Liver (tissue), 3 donors: ENCODE measurements around the gene ESCO1.

Experiments used
- GABPA ChIP-seq, 2 donors: IDR thresholded peaks in 1 of 2; conservative IDR thresholded peaks in 1 of 2; 2 replicates each; pipeline ENCODE4 v1.6.1; 2016; ENCODE audit warnings: antibody characterized with exemption in 2 of 2, mild to moderate bottlenecking in 1 of 2, moderate library complexity in 1 of 2
- JUND ChIP-seq, 2 donors: IDR thresholded peaks; 2 replicates each; pipeline ENCODE4 v1.6.1; 2016; ENCODE audit warnings: antibody characterized with exemption in 2 of 2
- RAD21 ChIP-seq, 2 donors: IDR thresholded peaks; 2 replicates each; pipeline ENCODE4 v1.6.1; 2016; ENCODE audit warnings: antibody characterized with exemption in 2 of 2, mild to moderate bottlenecking in 2 of 2
- TAF1 ChIP-seq: conservative IDR thresholded peaks from 2 replicates; pipeline ENCODE4 v1.6.1; 2016; ENCODE audit warnings: antibody characterized with exemption, mild to moderate bottlenecking
- YY1 ChIP-seq: IDR thresholded peaks from 2 replicates; pipeline ENCODE4 v1.6.1; 2016; ENCODE audit warnings: antibody characterized with exemption, mild to moderate bottlenecking
- TF ChIP-seq, protein P1 (sequence below): fragments of 150-350 bp; IDR thresholded peaks from 2 replicates; pipeline ENCODE4 v1.5.1; 2017; ENCODE audit warnings: improper control_type of control experiment, low read depth, low read length; ENCODE audit not compliant: missing input control
- TF ChIP-seq, protein P2 (sequence below): IDR thresholded peaks from 2 replicates; pipeline ENCODE4 v1.6.1; 2016; ENCODE audit warnings: antibody characterized with exemption
- TF ChIP-seq, protein P3 (sequence below): IDR thresholded peaks from 2 replicates; pipeline ENCODE4 v1.6.1; 2016; ENCODE audit warnings: antibody characterized with exemption, mild to moderate bottlenecking
- TF ChIP-seq, protein P4 (sequence below): IDR thresholded peaks from 2 replicates; pipeline ENCODE4 v1.6.1; 2016; ENCODE audit warnings: antibody characterized with exemption
- donor health status: healthy.
- donor health status: healthy.

DNA sequence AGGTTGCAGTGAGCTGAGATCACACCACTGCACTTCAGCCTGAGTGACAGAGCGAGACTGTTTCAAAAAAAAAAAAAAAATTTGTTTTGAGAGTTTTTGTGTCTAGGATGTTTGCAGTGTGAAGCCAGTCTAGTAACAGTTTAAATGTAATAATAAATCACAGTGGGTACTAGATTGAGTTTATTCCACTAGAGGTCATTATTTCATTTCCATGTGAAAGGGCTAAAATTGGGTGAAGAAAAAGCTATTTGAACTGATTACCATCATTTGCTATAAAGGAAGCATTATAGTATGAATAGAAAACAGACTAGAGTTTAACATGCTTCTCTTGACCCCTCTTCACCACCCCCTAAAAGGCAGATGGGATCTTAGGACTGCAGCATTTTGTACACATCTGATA lies 31.9 kb upstream of the ESCO1 start:
- TF ChIP-seq, protein P1, sequence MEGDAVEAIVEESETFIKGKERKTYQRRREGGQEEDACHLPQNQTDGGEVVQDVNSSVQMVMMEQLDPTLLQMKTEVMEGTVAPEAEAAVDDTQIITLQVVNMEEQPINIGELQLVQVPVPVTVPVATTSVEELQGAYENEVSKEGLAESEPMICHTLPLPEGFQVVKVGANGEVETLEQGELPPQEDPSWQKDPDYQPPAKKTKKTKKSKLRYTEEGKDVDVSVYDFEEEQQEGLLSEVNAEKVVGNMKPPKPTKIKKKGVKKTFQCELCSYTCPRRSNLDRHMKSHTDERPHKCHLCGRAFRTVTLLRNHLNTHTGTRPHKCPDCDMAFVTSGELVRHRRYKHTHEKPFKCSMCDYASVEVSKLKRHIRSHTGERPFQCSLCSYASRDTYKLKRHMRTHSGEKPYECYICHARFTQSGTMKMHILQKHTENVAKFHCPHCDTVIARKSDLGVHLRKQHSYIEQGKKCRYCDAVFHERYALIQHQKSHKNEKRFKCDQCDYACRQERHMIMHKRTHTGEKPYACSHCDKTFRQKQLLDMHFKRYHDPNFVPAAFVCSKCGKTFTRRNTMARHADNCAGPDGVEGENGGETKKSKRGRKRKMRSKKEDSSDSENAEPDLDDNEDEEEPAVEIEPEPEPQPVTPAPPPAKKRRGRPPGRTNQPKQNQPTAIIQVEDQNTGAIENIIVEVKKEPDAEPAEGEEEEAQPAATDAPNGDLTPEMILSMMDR: peak; percentile 21
- no peak for TF ChIP-seq TAF1
- no peak for TF ChIP-seq YY1
- TF ChIP-seq, protein P2, sequence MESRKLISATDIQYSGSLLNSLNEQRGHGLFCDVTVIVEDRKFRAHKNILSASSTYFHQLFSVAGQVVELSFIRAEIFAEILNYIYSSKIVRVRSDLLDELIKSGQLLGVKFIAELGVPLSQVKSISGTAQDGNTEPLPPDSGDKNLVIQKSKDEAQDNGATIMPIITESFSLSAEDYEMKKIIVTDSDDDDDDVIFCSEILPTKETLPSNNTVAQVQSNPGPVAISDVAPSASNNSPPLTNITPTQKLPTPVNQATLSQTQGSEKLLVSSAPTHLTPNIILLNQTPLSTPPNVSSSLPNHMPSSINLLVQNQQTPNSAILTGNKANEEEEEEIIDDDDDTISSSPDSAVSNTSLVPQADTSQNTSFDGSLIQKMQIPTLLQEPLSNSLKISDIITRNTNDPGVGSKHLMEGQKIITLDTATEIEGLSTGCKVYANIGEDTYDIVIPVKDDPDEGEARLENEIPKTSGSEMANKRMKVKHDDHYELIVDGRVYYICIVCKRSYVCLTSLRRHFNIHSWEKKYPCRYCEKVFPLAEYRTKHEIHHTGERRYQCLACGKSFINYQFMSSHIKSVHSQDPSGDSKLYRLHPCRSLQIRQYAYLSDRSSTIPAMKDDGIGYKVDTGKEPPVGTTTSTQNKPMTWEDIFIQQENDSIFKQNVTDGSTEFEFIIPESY: no peak
- peak; percentile 64 to 69 for TF ChIP-seq RAD21 (IDR thresholded peaks at IDR 0.05)
- TF ChIP-seq JUND (IDR thresholded peaks at IDR 0.05): no peak
- no peak for TF ChIP-seq GABPA (IDR thresholded peaks at IDR 0.05 in 1 of 2, conservative IDR thresholded peaks at IDR 0.05 in 1 of 2)
- TF ChIP-seq, protein P3, sequence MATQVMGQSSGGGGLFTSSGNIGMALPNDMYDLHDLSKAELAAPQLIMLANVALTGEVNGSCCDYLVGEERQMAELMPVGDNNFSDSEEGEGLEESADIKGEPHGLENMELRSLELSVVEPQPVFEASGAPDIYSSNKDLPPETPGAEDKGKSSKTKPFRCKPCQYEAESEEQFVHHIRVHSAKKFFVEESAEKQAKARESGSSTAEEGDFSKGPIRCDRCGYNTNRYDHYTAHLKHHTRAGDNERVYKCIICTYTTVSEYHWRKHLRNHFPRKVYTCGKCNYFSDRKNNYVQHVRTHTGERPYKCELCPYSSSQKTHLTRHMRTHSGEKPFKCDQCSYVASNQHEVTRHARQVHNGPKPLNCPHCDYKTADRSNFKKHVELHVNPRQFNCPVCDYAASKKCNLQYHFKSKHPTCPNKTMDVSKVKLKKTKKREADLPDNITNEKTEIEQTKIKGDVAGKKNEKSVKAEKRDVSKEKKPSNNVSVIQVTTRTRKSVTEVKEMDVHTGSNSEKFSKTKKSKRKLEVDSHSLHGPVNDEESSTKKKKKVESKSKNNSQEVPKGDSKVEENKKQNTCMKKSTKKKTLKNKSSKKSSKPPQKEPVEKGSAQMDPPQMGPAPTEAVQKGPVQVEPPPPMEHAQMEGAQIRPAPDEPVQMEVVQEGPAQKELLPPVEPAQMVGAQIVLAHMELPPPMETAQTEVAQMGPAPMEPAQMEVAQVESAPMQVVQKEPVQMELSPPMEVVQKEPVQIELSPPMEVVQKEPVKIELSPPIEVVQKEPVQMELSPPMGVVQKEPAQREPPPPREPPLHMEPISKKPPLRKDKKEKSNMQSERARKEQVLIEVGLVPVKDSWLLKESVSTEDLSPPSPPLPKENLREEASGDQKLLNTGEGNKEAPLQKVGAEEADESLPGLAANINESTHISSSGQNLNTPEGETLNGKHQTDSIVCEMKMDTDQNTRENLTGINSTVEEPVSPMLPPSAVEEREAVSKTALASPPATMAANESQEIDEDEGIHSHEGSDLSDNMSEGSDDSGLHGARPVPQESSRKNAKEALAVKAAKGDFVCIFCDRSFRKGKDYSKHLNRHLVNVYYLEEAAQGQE: no peak
- TF ChIP-seq, protein P4, sequence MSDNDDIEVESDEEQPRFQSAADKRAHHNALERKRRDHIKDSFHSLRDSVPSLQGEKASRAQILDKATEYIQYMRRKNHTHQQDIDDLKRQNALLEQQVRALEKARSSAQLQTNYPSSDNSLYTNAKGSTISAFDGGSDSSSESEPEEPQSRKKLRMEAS: no peak
